Hepatocyte (in vitro differentiated cells): ENCODE data around the gene IQGAP2. TPM values are rescaled to one million over a fixed set of nuclear protein-coding genes. Genes with fewer than 3 reads are reported as not detected.

Experiments
- DNase-seq: peaks from one replicate; pipeline ENCODE4 v3.0.0-alpha.2; 2016; ENCODE audit warnings: low spot score
- H2AFZ ChIP-seq: fragments of 200-600 bp; sonication (generic); 2 replicates; pipeline ENCODE4 v1.6.0; 2016; ENCODE audit warnings: antibody characterized with exemption, mild to moderate bottlenecking
- H3K27ac ChIP-seq: fragments of 200-600 bp; sonication (generic); 2 replicates; pipeline ENCODE4 v1.5.1; 2016; ENCODE audit warnings: mild to moderate bottlenecking
- H3K27me3 ChIP-seq: fragments of 200-600 bp; sonication (generic); 2 replicates; pipeline ENCODE4 v1.6.1; 2016
- H3K36me3 ChIP-seq: fragments of 200-600 bp; sonication (generic); replicated peaks from 2 replicates; pipeline ENCODE4 v1.5.1; 2016; ENCODE audit warnings: low read depth; ENCODE audit not compliant: insufficient read depth
- H3K4me1 ChIP-seq: fragments of 200-600 bp; sonication (generic); 2 replicates; pipeline ENCODE4 v1.5.1; 2016; ENCODE audit warnings: mild to moderate bottlenecking, moderate library complexity; ENCODE audit not compliant: insufficient read depth
- H3K4me2 ChIP-seq: fragments of 200-600 bp; sonication (generic); 2 replicates; pipeline ENCODE4 v1.6.0; 2016
- H3K4me3 ChIP-seq: fragments of 200-600 bp; sonication (generic); 2 replicates; pipeline ENCODE4 v1.5.1; 2016; ENCODE audit warnings: mild to moderate bottlenecking
- H3K79me2 ChIP-seq: fragments of 200-600 bp; sonication (generic); 2 replicates; pipeline ENCODE4 v1.6.0; 2017; ENCODE audit warnings: mild to moderate bottlenecking
- H3K9me2 ChIP-seq: fragments of 200-600 bp; sonication (generic); replicated peaks from 2 replicates; pipeline ENCODE4 v1.6.0; 2017; ENCODE audit warnings: mild to moderate bottlenecking; ENCODE audit not compliant: insufficient read depth
- H3K9me3 ChIP-seq: fragments of 200-600 bp; sonication (generic); 2 replicates; pipeline ENCODE4 v1.5.1; 2016; ENCODE audit warnings: low read depth, mild to moderate bottlenecking
- H4K20me1 ChIP-seq: fragments of 200-600 bp; sonication (generic); 2 replicates; pipeline ENCODE4 v1.6.0; 2016; ENCODE audit warnings: mild to moderate bottlenecking; ENCODE audit not compliant: insufficient read depth, poor library complexity, severe bottlenecking
- EZH2 ChIP-seq: fragments of 200-600 bp; sonication (generic); IDR thresholded peaks from 2 replicates; pipeline ENCODE4 v1.6.1; 2016; ENCODE audit warnings: antibody characterized with exemption, mild to moderate bottlenecking, borderline replicate concordance
- EZH2phosphoT487 ChIP-seq: fragments of 200-600 bp; sonication (generic); IDR thresholded peaks from one replicate; pipeline ENCODE4 v1.6.1; 2018; ENCODE audit warnings: antibody characterized with exemption, mild to moderate bottlenecking, low read depth, moderate library complexity; ENCODE audit not compliant: unreplicated experiment, severe bottlenecking
- WGBS: methylation state at CpG from one replicate; pipeline ENCODE4 v1.1.6; 2016; ENCODE audit warnings: low lambda C conversion rate; ENCODE audit errors: missing lambda C conversion rate; 5-methylcytosine and 5-hydroxymethylcytosine counted together
- polyA plus RNA-seq: library from polyadenylated mRNA; unstranded; fragments of >200 nt; fragmentation: Nextera tagmentation; extraction: Ambion mirVana; gene quantifications from 2 replicates; pipeline ENCODE4 v1.2.1, GENCODE V29; 2016
- total RNA-seq: library from RNA; depleted of rRNA; stranded (reverse); fragments of >200 nt; gene quantifications from 2 replicates; pipeline ENCODE4 v1.2.3, GENCODE V29; 2014
- TF ChIP-seq, protein P1 (sequence below): fragments of 200-600 bp; sonication (generic); IDR thresholded peaks from 2 replicates; pipeline ENCODE4 v1.5.1; 2016; ENCODE audit warnings: antibody characterized with exemption, mild to moderate bottlenecking; ENCODE audit not compliant: poor library complexity

The IQGAP2 gene
- total and polyA plus RNA-seq, 2 experiments from 2014 or later: 37.2 to 78.9 TPM

DNA sequence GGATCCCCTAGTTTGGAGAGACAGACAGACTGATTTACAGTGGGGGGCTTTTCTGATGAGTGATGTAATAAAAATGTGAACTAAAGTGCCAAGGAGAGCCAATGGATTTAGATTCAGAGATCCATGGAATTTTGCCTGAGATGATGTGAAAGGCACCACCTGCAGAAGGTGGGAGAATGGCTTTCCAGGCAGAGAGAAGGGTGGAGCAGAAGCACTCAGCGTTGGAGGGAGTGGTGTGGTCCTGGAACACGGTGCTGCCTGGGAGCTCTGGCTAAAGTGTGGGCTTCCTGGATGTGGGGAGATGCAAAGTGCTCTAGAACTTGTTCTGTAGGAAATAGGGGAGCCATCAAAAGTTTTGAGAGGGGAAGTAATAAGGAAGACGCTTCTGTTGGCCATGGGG, 57.0 kb downstream of the IQGAP2 start:
- H3K36me3 ChIP-seq: no peaks in the 10 kb centered on the region
- no peaks in the 10 kb centered on the region for H4K20me1 ChIP-seq
- H2AFZ ChIP-seq: no peak overlapping the region
- 84% methylated on average over 3 of the region's 3 CpGs for WGBS
- peaks cover 9% of the 10 kb centered on the region for H3K79me2 ChIP-seq
- no peak overlapping the region for H3K4me3 ChIP-seq
- no peaks in the 10 kb centered on the region for H3K9me2 ChIP-seq
- no peak for DNase-seq
- no peaks in the 10 kb centered on the region for H3K9me3 ChIP-seq
- H3K27ac ChIP-seq: peak overlapping the region; percentile 61
- no peak for TF ChIP-seq EZH2phosphoT487
- TF ChIP-seq EZH2: no peak
- TF ChIP-seq, protein P1, sequence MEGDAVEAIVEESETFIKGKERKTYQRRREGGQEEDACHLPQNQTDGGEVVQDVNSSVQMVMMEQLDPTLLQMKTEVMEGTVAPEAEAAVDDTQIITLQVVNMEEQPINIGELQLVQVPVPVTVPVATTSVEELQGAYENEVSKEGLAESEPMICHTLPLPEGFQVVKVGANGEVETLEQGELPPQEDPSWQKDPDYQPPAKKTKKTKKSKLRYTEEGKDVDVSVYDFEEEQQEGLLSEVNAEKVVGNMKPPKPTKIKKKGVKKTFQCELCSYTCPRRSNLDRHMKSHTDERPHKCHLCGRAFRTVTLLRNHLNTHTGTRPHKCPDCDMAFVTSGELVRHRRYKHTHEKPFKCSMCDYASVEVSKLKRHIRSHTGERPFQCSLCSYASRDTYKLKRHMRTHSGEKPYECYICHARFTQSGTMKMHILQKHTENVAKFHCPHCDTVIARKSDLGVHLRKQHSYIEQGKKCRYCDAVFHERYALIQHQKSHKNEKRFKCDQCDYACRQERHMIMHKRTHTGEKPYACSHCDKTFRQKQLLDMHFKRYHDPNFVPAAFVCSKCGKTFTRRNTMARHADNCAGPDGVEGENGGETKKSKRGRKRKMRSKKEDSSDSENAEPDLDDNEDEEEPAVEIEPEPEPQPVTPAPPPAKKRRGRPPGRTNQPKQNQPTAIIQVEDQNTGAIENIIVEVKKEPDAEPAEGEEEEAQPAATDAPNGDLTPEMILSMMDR: no peak
- H3K4me1 ChIP-seq: peaks cover 19% of the 10 kb centered on the region
- H3K27me3 ChIP-seq: no peaks in the 10 kb centered on the region
- no peak overlapping the region for H3K4me2 ChIP-seq

DNA sequence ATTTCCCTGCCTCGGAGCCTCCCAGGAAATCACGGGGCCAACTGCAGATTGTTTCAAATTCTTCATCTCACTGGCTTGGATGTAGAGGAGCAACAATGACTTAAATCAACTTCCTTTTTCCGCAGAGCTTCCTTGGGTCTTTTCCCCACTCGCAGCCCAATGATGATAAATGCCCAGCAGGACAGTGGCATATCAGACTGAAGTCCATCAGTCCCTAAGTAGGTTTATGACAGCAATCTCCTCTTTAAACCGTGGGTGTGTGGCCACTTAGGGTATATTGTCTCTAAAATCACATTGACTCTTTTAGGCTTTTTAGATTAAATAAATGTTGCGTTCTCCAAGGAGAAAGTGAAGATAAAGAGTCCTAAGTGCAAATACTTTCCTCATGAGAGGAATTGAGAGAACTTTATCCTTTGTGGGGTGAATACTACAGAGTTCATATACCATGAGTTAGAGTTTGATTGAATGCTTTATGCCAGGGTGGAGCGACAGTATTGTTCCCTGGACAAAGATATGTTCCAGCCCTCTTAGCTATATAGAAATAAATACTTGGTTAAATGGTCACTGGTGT, 59.1 kb downstream of the IQGAP2 start:
- Histone ChIP-seq H3K4me3 (no peak overlapping the region), H3K9me3 (no peaks in the 10 kb centered on the region), H3K36me3 (no peaks in the 10 kb centered on the region), H4K20me1 (no peaks in the 10 kb centered on the region), H3K27ac (no peak overlapping the region), H3K4me2 (no peak overlapping the region), H3K27me3 (no peaks in the 10 kb centered on the region), H2AFZ (no peak overlapping the region), H3K9me2 (no peaks in the 10 kb centered on the region), H3K79me2 (peaks cover 2% of the 10 kb centered on the region), H3K4me1 (peaks cover 19% of the 10 kb centered on the region)
- no peak for DNase-seq
- WGBS: 74% methylated on average over 7 of the region's 7 CpGs
- no peak for TF ChIP-seq EZH2phosphoT487
- TF ChIP-seq EZH2: no peak
- TF ChIP-seq, protein P1: no peak

DNA sequence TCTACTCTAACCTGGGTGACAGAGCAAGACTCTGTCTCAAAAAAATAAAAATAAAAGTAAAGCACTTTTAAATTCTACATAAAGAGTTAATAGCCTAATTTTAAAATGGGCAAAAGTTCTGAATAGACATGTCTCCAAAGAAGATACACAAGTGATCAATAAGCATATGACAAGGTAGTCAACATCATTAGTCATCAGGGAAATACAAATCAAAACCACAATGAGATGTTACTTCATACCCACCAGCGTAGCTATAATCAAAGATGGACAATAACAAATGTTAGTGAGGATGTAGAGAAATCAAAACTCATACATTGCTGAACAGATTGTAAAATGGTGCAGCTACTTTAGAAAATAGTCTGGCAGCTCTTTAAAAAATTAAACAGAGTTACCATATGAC, 64.1 kb downstream of the IQGAP2 start:
- no peaks in the 10 kb centered on the region for H3K27me3 ChIP-seq
- peaks cover 10% of the 10 kb centered on the region for H3K4me1 ChIP-seq
- no peak overlapping the region for H3K4me2 ChIP-seq
- H3K36me3 ChIP-seq: no peaks in the 10 kb centered on the region
- WGBS: 95% methylated on average over 1 of the region's 1 CpG
- TF ChIP-seq, protein P1: no peak
- no peak for TF ChIP-seq EZH2
- no peak for TF ChIP-seq EZH2phosphoT487
- no peaks in the 10 kb centered on the region for H3K9me3 ChIP-seq
- H3K27ac ChIP-seq: no peak overlapping the region
- H3K79me2 ChIP-seq: peaks cover 5% of the 10 kb centered on the region
- H2AFZ ChIP-seq: no peak overlapping the region
- no peak overlapping the region for H3K4me3 ChIP-seq
- no peaks in the 10 kb centered on the region for H4K20me1 ChIP-seq
- no peak for DNase-seq
- no peaks in the 10 kb centered on the region for H3K9me2 ChIP-seq
